ENCODE measurements around the gene PRR9.

Gene PRR9

DNA sequence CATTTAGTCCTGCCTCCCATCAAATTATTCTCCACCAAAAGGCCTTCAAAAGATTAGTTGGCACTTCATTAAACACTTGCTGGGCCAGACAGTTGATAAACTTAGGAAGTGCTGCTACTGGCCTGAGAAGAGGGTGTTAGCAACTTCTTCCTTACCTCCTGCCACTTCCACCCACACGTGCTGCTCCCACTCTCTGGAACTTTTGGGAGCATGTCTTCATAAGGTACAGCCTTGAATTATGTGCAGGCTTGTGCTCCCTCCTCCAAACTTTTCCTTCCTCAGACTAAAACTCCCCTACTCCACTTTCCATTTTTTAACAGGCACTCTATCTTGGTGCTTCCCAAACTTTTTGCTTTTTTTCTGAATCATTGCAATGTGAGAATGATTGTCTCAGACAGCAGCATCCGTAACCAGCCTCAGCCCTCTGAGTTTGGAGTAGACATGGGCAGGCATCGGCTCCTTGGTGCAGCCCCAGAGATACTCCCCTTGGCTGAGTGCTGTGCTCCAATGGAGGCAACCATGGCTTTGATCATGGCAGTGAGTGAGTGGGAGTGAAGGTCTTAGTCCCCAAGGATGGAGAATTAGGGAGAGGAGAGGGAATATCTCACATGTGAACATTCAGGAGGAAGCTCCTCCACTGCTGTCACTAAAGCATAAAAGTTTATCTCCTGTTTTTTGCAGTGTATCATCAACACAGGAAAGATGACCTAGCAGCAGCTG is 22.9 kb upstream of the PRR9 start:
- no peak overlapping the region for H3K27ac ChIP-seq
- TF ChIP-seq, protein P1, sequence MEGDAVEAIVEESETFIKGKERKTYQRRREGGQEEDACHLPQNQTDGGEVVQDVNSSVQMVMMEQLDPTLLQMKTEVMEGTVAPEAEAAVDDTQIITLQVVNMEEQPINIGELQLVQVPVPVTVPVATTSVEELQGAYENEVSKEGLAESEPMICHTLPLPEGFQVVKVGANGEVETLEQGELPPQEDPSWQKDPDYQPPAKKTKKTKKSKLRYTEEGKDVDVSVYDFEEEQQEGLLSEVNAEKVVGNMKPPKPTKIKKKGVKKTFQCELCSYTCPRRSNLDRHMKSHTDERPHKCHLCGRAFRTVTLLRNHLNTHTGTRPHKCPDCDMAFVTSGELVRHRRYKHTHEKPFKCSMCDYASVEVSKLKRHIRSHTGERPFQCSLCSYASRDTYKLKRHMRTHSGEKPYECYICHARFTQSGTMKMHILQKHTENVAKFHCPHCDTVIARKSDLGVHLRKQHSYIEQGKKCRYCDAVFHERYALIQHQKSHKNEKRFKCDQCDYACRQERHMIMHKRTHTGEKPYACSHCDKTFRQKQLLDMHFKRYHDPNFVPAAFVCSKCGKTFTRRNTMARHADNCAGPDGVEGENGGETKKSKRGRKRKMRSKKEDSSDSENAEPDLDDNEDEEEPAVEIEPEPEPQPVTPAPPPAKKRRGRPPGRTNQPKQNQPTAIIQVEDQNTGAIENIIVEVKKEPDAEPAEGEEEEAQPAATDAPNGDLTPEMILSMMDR (IDR thresholded peaks at IDR 0.05), result no peak
- TF ChIP-seq ZFX (IDR thresholded peaks at IDR 0.05; ENCODE audit: borderline replicate concordance), result no peak

DNA sequence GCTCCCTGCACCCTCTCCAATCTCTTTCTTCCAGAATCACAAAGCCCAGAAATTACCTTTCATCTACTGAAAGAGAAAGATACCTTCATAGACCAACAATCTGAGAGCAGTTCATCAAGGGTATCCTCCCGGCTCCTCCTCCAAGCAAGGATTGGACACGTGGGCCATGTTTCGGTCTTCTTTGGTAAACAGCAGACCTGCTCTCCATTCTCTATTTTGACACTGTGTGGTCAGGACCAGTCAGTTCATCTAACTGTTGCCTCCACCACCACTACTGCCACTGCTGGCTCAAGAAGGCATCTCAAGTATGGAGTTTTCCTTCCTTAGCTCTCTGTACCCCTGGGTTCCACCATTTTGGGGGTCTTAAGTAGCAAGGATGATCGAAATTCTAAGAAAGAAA is 22.2 kb upstream of the PRR9 start:
- TF ChIP-seq, protein P1 (IDR thresholded peaks at IDR 0.05), result no peak
- TF ChIP-seq ZFX (IDR thresholded peaks at IDR 0.05; ENCODE audit: borderline replicate concordance), result no peak
- H3K27ac ChIP-seq, result no peak overlapping the region

DNA sequence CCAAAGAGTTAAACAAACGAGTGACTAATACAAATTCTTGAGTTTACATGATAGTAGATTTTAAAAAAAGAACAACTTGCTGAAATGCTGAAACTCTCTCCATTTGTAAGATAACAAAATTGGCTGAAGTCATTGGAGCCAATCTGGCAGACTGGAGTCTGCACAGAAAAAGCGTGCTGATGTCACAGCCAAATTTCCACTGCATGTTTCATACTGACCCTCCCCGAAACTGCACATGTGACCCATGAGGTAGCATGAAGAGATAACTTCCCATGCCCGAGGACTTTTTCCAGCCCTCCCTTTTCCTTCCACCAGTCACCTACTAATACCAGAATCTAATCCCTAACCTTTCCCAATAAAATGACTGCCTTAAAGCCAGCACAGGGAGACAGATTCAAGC is 15.4 kb upstream of the PRR9 start:
- no peak overlapping the region for H3K27ac ChIP-seq
- no peak for TF ChIP-seq ZFX (IDR thresholded peaks at IDR 0.05; ENCODE audit: borderline replicate concordance)
- TF ChIP-seq, protein P1 (IDR thresholded peaks at IDR 0.05), result no peak

DNA sequence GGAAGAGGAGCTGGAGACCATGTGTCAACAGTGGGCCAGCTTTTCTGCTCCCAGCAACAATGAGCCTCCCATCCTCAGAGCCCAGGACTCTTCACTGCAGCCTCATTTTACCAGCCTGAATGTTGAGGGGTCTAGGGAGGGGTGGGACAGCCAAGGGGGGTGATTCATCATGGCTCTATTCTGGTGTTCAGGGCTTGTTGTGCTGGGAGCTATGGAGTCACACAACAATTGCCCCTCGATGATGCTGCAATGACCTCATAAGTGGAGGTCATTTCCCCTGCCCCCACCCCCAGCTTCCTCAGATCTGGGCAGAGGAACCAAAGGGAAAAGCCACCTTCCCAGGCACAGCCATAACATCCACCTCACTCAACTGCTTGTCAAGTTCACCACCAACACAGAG is 14.3 kb upstream of the PRR9 start, which contains the start of gene LELP1:
Gene LELP1, plus strand, starts transcription at position 301 of the 400 bp plus-strand sequence. CDS start 1,278 bp downstream, outside the sequence.
- no peak within 1 kb of the TSS for H3K27ac ChIP-seq
- no peak for TF ChIP-seq ZFX (IDR thresholded peaks at IDR 0.05; ENCODE audit: borderline replicate concordance)
- TF ChIP-seq, protein P1 (IDR thresholded peaks at IDR 0.05), result no peak

DNA sequence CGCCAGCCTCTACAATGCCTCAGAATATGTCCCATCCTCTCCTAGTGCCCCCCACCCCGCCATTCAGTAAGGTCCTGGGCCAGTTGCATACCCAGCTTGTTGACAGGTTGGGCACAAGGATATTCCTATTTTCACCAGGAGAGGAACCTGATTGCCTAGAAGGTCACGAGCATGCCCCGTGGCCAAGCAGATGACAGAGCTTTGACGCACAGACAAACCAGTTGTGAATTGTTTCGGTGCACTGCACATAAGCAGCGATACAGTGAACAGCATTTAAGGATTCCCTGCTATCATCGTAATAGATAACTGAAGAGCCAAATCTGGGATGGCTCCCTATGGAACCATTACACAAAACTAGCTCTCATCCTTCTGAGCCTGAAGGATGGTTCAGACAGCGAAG is 10.8 kb upstream of the PRR9 start:
- no peak for TF ChIP-seq ZFX (IDR thresholded peaks at IDR 0.05; ENCODE audit: borderline replicate concordance)
- TF ChIP-seq, protein P1 (IDR thresholded peaks at IDR 0.05), result no peak
- H3K27ac ChIP-seq, result no peak overlapping the region

DNA sequence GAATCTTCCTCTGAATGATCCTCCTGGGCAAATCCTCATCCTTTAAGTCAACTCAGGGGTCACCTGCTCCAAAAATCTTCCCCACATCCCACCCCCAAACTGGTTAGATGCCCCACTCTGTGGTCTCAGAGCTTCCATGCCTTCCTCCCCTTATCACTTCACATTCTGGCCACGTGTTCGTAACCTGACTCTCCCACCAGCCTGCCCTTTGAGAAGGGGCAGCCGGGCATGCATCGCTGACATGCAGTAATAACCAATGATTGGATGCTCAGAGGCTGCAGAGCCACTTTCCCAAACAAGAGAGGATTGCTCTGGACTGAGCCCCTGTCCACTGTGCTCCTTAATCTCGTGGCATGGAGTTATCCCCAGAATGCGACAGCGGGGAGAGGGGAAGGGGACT is 7.2 kb upstream of the PRR9 start:
- no peak overlapping the region for H3K27ac ChIP-seq
- TF ChIP-seq, protein P1 (IDR thresholded peaks at IDR 0.05), result no peak
- no peak for TF ChIP-seq ZFX (IDR thresholded peaks at IDR 0.05; ENCODE audit: borderline replicate concordance)

DNA sequence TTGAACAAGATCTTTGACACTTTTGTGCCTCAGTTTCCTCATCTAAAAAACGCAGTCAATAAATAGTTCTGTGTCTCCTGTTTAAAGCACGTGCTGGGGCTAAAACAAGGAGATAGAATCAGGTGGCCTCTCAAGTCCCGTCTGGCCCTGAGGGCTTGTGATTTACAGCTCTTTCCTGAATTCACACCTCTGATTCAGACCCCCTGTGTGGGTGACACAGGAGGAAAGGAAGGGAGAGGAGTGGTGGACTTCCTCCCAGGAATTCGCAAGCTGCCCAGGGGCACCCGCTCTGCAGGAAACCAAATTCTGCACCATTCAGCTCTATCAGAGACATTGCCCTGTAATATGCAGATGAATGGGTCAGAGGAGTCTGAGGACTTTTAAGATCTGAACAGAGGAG is 5.2 kb upstream of the PRR9 start:
- no peak for TF ChIP-seq ZFX (IDR thresholded peaks at IDR 0.05; ENCODE audit: borderline replicate concordance)
- TF ChIP-seq, protein P1 (IDR thresholded peaks at IDR 0.05), result no peak
- no peak overlapping the region for H3K27ac ChIP-seq
